ENCODE measurements around the gene CNOT11. TPM values are rescaled to one million over a fixed set of nuclear protein-coding genes. Genes with fewer than 3 reads are reported as not detected.
A peak's percentile ranks its signal among the peaks of the same experiment; 100 is the strongest.
"Not testable (repeated sequence)": the region's sequence is repeated elsewhere in the genome, so short reads cannot be mapped to it uniquely, and the experiment has no call there.

CNOT11 gene
- total RNA-seq, 4 donors from 2014 or later, result 46.4 to 82.9 (median 48.1) TPM

GRCh38 chr2:101248756-101249155 lies 3.9 kb upstream of the CNOT11 start:
- H3K9me3 ChIP-seq, H3K4me3 ChIP-seq, H3K27me3 ChIP-seq, H3K27ac ChIP-seq, H3K36me3 ChIP-seq, DNase-seq: not testable (repeated sequence)
- peaks cover 0 to 14% (median 2%) of the 10 kb centered on the region in 4 donors for H3K4me1 ChIP-seq

DNA sequence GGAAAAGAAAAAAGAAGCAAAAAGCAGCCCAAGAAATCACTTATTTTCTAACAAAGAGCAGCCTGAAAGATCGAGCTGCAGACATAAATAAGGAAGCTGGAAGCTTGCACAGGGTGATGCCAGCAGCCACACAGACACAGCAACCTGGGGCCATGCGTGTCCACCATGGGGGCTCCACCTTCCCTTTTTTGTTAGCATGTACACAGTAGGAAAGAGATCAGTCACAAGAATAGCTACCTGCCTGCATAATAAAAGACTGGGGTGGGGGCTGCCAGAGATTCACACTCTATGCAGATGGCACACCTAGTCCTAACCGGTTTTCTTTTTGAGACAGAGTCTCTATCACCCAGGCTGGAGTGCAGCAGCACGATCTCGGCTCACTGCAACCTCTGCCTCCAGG lies 2.9 kb upstream of the CNOT11 start:
- TF ChIP-seq POLR2A (IDR thresholded peaks at IDR 0.05), result no peak
- TF ChIP-seq, protein P1, sequence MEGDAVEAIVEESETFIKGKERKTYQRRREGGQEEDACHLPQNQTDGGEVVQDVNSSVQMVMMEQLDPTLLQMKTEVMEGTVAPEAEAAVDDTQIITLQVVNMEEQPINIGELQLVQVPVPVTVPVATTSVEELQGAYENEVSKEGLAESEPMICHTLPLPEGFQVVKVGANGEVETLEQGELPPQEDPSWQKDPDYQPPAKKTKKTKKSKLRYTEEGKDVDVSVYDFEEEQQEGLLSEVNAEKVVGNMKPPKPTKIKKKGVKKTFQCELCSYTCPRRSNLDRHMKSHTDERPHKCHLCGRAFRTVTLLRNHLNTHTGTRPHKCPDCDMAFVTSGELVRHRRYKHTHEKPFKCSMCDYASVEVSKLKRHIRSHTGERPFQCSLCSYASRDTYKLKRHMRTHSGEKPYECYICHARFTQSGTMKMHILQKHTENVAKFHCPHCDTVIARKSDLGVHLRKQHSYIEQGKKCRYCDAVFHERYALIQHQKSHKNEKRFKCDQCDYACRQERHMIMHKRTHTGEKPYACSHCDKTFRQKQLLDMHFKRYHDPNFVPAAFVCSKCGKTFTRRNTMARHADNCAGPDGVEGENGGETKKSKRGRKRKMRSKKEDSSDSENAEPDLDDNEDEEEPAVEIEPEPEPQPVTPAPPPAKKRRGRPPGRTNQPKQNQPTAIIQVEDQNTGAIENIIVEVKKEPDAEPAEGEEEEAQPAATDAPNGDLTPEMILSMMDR (IDR thresholded peaks at IDR 0.05), result no peak
- no peaks in the 10 kb centered on the region for H3K36me3 ChIP-seq
- no peaks in the 10 kb centered on the region for H3K27me3 ChIP-seq
- no peak overlapping the region for H3K4me3 ChIP-seq
- H3K4me1 ChIP-seq, result peaks cover 0 to 24% (median 11%) of the 10 kb centered on the region in 4 donors
- no peak overlapping the region for H3K27ac ChIP-seq
- DNase-seq, result no peak
- H3K9me3 ChIP-seq, result no peaks in the 10 kb centered on the region

GRCh38 chr2:101251246-101251781 lies 1.4 kb upstream of the CNOT11 start:
- H3K4me1 ChIP-seq, result peaks cover 0 to 34% (median 12%) of the 10 kb centered on the region in 4 donors
- H3K36me3 ChIP-seq, H3K9me3 ChIP-seq, H3K27me3 ChIP-seq, DNase-seq, H3K27ac ChIP-seq: not testable (repeated sequence)
- peak overlapping the region in 1 of 4 donors; percentile 94 for H3K4me3 ChIP-seq

- Histone ChIP-seq H3K4me3 (peak overlapping the region; percentile 89 to 95 (median 92)), H3K36me3 (no peaks in the 10 kb centered on the region), H3K27ac (peak overlapping the region; percentile 96 to 98 (median 97)), H3K4me1 (peaks cover 0 to 37% (median 12%) of the 10 kb centered on the region in 4 donors), H3K27me3 (no peaks in the 10 kb centered on the region), H3K9me3 (no peaks in the 10 kb centered on the region)
- peak; percentile 29 to 76 (median 57) for DNase-seq
- TF ChIP-seq, protein P1 (IDR thresholded peaks at IDR 0.05), result peak in 4 of 6 experiments; percentile 30 to 73 (median 63)
- TF ChIP-seq POLR2A (IDR thresholded peaks at IDR 0.05), result no peak
Measured at GRCh38 chr2:101251844-101252407, 760 bp upstream of the CNOT11 start.

GRCh38 chr2:101253013-101253702 lies 472 bp downstream of the CNOT11 start:
- H3K36me3 ChIP-seq, result peaks cover 0 to 6% (median 0%) of the 10 kb centered on the region in 3 donors
- peak overlapping the region; percentile 96 to 98 (median 97) for H3K27ac ChIP-seq
- TF ChIP-seq POLR2A (IDR thresholded peaks at IDR 0.05), result peak in 1 of 2 donors; percentile 22
- TF ChIP-seq, protein P1 (IDR thresholded peaks at IDR 0.05), result no peak
- peak overlapping the region; percentile 89 to 95 (median 92) for H3K4me3 ChIP-seq
- H3K9me3 ChIP-seq, result no peaks in the 10 kb centered on the region
- DNase-seq, result peak; percentile 76 to 90 (median 82)
- peaks cover 0 to 41% (median 12%) of the 10 kb centered on the region in 4 donors for H3K4me1 ChIP-seq
- no peaks in the 10 kb centered on the region for H3K27me3 ChIP-seq

DNA sequence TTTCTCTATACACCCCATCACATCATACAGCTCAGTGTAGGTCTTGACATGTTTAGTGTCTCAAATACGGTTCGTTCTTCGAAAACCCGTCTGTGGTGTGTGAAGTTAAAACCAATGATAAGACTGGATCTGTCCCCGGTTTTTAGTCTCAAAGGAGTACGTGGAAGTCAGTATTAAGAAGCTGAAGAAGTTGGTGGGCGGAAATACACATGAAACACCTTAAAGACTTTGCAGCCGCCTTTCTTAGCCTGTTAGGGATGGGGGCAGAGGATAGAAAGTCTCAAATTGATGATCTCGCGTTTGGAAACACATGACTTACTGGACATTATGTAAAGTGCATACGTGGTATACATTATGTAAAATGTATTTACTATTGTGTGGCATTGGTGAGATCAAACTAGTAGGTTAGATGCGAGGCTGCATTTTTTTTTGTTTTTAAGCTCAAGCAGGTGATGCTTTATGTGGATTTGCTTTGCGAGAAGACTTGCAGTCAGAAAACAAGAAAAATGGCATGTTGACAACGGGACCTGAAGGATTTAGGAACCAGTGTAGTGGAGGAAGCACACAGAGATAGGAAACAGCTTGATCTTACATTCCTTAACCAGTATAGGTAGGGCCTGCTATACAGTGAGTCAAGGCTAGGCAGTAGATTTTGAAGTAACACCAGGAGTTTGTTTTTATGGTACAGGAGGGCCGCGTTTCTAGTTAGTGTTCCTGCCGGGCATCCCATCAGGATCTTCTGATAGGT lies 1.2 kb downstream of the CNOT11 start:
- H3K27ac ChIP-seq, result peak overlapping the region; percentile 96 to 98 (median 97)
- TF ChIP-seq, protein P1 (IDR thresholded peaks at IDR 0.05), result no peak
- TF ChIP-seq POLR2A (IDR thresholded peaks at IDR 0.05), result no peak
- H3K4me3 ChIP-seq, result peak overlapping the region; percentile 89 to 95 (median 92)
- H3K4me1 ChIP-seq, result peaks cover 0 to 41% (median 12%) of the 10 kb centered on the region in 4 donors
- no peak for DNase-seq
- no peaks in the 10 kb centered on the region for H3K9me3 ChIP-seq
- H3K36me3 ChIP-seq, result peaks cover 0 to 13% (median 0%) of the 10 kb centered on the region in 3 donors
- H3K27me3 ChIP-seq, result no peaks in the 10 kb centered on the region
